HG02981 (cell line): ENCODE data around the gene SYT1.
A peak's percentile ranks its signal among the peaks of the same experiment; 100 is the strongest.
"Not testable (repeated sequence)": the region's sequence is repeated elsewhere in the genome, so short reads cannot be mapped to it uniquely, and the experiment has no call there.

ENCODE experiments used
- ATAC-seq: cut with Tn5 transposase; IDR thresholded peaks from one replicate; pipeline ENCODE4 v1.9.1; 2021; ENCODE audit warnings: mild to moderate bottlenecking, moderate library complexity; ENCODE audit not compliant: unreplicated experiment

Gene SYT1

GRCh38 chr12:79200176-79200575 lies 335.6 kb downstream of the SYT1 start:
- ATAC-seq, result no peak

- no peak for ATAC-seq
These were observed 338.6 kb downstream of the SYT1 start for GRCh38 chr12:79203058-79203647.

GRCh38 chr12:79206871-79207270 lies 342.3 kb downstream of the SYT1 start:
- no peak for ATAC-seq

GRCh38 chr12:79210403-79210802 lies 345.8 kb downstream of the SYT1 start:
- not testable (repeated sequence) for ATAC-seq

- ATAC-seq, result no peak
These were observed 352.7 kb downstream of the SYT1 start for GRCh38 chr12:79217306-79217705.

GRCh38 chr12:79223210-79223609 lies 358.6 kb downstream of the SYT1 start:
- no peak for ATAC-seq

- ATAC-seq, result no peak
These were observed 359.2 kb downstream of the SYT1 start for GRCh38 chr12:79223761-79224160.

GRCh38 chr12:79227091-79227490 lies 362.5 kb downstream of the SYT1 start:
- no peak for ATAC-seq

- ATAC-seq, result no peak
These were observed 363.1 kb downstream of the SYT1 start for GRCh38 chr12:79227646-79228045.

GRCh38 chr12:79233341-79233781 lies 368.8 kb downstream of the SYT1 start:
- peak; percentile 80 for ATAC-seq

- ATAC-seq, result no peak
These were observed 372.3 kb downstream of the SYT1 start for GRCh38 chr12:79236920-79237319.

- ATAC-seq, result no peak
These were observed 373.7 kb downstream of the SYT1 start for GRCh38 chr12:79238246-79238645.

- no peak for ATAC-seq
These were observed 382.9 kb downstream of the SYT1 start for GRCh38 chr12:79247494-79247893.

- ATAC-seq, result no peak
These were observed 385.6 kb downstream of the SYT1 start for GRCh38 chr12:79250186-79250585.

GRCh38 chr12:79250960-79251755 lies 386.6 kb downstream of the SYT1 start:
- no peak for ATAC-seq

GRCh38 chr12:79252358-79253075 lies 387.9 kb downstream of the SYT1 start:
- ATAC-seq, result no peak

GRCh38 chr12:79255288-79255687 lies 390.7 kb downstream of the SYT1 start:
- ATAC-seq, result no peak

GRCh38 chr12:79260923-79261322 lies 396.3 kb downstream of the SYT1 start:
- ATAC-seq, result no peak

GRCh38 chr12:79262938-79263337 lies 398.4 kb downstream of the SYT1 start:
- no peak for ATAC-seq

- ATAC-seq, result no peak
These were observed 402.0 kb downstream of the SYT1 start for GRCh38 chr12:79266343-79267144.

GRCh38 chr12:79267580-79267979 lies 403.0 kb downstream of the SYT1 start:
- ATAC-seq, result no peak
